GM18858 (cell line): Measurements from ENCODE around the gene ETV7.
"Not testable (repeated sequence)": the region's sequence is repeated elsewhere in the genome, so short reads cannot be mapped to it uniquely, and the experiment has no call there.

Source experiments
- ATAC-seq: cut with Tn5 transposase; IDR thresholded peaks from one replicate; pipeline ENCODE4 v1.9.1; 2021; ENCODE audit not compliant: unreplicated experiment

The ETV7 gene

GRCh38 chr6:36343109-36343680 is 44.3 kb downstream of the ETV7 start:
- ATAC-seq: no peak

DNA sequence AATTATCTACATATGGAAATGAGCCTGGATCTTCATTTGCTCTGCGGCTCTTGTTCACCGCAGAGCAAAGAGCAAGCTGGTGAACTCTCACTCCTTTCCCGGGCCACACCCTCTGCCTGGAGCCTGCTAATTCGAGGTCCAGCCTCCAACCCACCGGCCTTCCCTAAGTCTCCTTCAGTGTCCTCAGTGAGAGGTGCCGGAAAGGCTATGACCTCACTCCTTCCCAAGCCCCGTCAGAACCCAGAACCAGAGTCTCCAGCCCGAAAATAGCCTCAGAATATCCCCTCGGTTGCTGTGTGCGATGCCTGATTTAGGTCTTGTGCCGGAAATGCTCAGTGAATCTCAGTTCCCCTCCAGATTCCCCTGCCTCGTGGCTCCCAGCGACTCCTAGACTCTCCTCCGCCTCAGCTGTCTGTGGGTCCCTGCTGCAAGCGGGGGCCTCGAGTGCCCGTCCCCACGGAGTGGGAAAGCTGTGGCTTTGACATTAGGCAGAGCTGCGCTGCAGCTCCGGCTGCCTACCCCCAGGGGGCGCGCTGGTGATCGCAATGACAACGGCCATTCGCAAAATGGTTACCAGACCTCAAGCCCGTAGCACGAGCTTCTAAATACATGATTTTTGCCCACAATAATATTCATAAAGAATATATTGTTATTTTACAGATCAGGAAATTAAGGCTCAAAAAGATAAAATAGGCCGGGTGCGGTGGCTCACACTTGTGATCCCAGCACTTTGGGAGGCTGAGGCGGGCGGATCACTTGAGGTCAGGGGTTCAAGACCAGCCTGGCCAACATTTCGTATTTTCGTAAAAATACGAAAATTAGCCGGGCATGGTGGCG is 46.6 kb downstream of the ETV7 start:
- ATAC-seq: no peak

GRCh38 chr6:36340306-36340617 is 47.2 kb downstream of the ETV7 start:
- ATAC-seq: no peak

DNA sequence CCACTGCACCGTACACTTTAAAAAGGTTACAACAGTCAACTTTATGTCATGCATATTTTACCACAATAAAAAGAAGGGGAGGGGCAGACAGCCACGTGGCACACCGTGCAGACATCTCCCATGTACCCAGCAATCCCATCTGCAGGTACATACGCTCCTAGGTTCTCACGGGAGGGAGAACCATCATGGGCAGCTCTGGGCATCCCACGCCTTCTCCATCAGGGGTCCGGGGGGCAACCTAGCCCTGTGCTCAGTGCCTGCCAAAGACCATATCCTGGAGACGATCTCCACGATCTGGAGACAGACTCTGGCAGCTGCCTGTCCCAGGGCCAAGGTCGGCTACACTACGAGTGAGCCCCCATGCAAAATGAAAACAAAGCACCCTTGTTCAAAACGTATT is 48.3 kb downstream of the ETV7 start:
- no peak for ATAC-seq

GRCh38 chr6:36338223-36338622 is 49.2 kb downstream of the ETV7 start:
- ATAC-seq: not testable (repeated sequence)

GRCh38 chr6:36337814-36338213 is 49.7 kb downstream of the ETV7 start:
- no peak for ATAC-seq

GRCh38 chr6:36336779-36337241 is 50.7 kb downstream of the ETV7 start, which contains the start of gene BNIP5:
Gene BNIP5 (minus strand): TSS chr6:36336888. CDS start chr6:36330690, 6,198 bp downstream.
- no peak for ATAC-seq

DNA sequence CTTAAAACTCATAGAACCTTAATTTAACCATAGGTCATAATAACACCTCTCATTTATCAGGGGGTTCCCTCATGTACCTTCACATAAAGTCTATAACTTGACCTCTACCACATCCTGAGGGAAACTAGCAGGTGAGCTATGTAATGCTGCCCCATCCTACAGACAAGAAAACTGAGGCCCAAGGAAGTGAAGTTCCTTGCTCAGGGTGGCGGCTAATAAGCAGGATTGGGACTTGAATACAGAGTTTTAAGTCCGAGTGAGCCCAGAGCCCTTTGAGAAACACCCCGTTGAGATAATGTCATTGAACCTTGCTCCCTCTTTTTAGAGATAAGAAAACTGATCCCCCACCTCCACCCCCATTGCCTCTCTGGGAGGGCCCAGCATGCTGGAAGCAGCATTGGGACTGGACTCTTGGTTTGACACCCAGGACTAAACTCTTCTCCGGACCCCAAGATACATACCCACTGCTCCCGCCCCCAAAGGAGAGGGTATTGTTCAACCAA is 51.2 kb downstream of the ETV7 start:
- no peak for ATAC-seq

DNA sequence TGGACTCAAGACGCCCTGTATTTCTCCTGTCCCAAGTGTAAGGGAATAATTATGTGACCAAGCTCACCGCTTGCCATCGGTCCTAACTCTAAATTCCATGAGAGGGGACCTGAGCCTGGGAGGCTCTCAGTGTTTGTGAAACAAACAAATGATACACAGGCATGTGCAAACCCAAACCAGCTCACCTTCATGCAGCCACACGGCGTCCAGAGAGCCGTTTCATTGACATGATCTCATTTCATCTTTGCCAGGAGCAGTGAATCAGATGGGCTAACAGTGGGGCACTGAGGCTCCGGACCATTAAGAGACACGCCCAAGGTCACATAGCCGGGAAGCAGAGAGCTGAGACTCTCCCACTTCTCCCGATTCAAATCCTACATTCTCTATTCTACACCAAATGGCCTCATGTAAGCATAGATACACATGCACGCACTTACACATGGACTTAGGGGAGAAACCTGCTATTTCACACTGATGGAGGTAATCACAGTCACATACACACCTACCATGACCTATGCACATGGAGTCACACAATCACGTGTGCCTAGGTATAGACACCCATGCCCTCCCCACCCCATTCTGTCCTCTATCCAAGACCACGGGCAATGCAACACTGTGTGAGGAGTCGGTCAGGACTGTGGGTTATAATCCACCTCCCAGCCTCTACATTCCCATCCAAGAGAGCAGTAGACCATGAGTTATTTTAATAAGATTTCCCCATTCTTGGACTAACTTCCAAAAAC is 51.8 kb downstream of the ETV7 start:
- no peak for ATAC-seq

DNA sequence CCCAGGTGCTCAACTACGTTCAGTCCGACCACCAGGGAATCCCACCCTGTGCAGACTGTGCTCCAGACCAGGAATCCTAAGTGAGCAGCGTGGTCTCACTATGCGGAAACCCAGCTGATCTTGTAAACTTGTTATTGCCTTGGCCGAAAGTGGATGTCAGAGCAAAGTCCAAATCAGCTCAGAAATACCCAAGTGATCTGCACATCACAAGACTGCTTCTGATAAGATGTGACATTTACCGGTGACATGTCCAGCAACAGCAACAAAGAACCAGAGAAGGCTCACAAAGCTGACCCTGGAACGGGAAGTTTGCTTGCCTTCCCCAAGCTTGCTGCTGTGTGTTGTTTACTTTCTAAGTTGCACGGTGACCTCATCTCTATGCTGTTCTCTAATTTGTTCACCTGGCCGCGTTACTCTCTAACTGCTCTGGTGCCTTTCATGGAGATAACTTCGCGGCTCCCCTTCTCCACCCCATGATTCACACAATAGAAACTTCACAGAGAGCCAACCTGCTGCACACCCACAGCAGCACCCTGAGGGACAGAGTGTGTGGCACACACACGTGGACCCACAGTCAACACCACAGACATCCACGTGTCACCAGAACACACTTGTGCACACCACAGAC is 52.5 kb downstream of the ETV7 start:
- no peak for ATAC-seq

- ATAC-seq: no peak
Measured at GRCh38 chr6:36333931-36334725, 53.3 kb downstream of the ETV7 start.

DNA sequence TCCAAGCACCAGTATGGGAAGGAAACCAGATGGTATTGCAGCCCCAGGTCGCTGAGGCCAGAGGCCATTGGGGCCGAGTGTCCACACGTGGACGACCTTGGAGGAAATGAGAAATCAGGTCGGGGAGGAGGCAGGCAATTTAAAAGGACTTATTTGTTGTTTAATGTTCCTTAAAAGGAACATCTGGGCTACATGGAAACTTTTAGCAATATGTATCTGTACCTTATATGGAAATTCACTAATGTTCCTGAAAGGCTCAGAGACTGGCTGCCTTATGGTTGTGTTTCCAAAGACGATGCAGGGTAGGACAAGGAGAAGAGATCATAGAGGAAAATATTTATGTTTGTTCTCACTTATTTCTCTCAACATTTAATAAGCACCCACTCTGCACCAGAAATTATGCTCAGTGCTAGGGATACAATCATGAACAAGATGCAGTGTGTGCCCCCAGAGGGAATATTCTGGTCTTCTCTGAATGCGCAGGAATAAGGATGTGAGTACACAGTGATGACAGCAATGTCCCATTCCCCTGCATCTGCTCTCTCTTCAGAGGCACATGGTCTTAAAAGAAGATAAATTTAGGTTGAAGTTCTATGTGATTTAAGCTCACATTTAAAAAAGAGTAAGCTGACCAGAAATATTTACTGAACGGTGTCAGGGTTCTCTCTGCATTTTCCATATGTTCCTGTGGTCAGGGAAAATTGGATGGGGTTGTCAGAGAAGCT is 54.1 kb downstream of the ETV7 start:
- ATAC-seq: no peak

DNA sequence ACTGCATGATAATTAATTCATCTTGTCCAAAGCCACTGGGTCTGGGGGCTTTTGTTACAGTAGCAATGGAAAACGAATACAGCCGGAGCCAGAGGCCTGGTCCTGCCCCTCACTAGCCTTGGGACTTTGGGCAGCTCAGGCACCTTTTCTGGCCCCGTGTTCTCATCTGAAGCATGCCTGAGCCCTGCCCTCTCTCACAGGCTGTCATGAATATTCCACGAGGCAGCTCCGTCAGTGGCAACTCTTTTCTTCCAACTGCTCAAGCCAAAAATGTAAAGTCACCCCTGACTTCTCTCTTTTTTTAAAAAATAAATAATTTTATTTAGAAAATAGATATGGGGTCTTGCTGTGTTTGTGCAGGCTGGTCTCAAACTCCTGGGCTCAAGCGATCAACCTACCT is 56.1 kb downstream of the ETV7 start:
- ATAC-seq: no peak

GRCh38 chr6:36330366-36330765 is 57.1 kb downstream of the ETV7 start:
- ATAC-seq: no peak

- no peak for ATAC-seq
Measured at GRCh38 chr6:36329798-36330291, 57.6 kb downstream of the ETV7 start.

DNA sequence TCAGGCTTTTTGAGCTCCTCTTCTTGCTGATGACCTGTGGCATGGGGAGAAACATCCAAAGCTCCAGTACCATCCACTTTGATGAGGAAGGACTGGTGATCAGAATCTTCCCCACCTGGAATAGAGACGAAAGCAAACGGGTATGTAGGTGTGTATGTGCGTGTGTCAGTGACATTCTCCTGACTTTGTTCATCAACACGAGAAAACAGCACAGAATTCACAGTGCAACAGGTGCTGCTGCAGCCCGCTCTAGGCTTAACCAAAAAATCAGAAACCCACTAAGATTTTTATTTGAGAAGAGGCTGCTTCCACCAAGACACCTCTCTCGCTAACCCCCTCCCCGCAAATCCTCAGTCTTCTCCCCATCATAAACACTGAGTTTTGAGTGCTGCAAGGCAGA is 58.9 kb downstream of the ETV7 start:
- no peak for ATAC-seq

DNA sequence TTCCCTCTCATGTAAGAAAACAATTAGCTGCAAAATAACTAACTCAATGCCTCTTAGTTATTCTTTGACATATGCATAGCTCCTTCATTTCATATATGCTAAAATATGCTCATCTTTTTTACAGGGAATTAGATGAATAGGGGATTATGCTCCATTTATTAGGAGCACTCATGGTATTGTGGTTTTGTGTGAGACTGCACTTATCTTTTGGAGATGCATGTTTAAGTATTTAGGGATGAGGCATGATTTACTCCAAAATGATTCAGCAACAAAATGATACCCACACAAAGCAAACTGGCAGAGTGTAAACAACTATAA is 59.6 kb downstream of the ETV7 start:
- ATAC-seq: no peak

DNA sequence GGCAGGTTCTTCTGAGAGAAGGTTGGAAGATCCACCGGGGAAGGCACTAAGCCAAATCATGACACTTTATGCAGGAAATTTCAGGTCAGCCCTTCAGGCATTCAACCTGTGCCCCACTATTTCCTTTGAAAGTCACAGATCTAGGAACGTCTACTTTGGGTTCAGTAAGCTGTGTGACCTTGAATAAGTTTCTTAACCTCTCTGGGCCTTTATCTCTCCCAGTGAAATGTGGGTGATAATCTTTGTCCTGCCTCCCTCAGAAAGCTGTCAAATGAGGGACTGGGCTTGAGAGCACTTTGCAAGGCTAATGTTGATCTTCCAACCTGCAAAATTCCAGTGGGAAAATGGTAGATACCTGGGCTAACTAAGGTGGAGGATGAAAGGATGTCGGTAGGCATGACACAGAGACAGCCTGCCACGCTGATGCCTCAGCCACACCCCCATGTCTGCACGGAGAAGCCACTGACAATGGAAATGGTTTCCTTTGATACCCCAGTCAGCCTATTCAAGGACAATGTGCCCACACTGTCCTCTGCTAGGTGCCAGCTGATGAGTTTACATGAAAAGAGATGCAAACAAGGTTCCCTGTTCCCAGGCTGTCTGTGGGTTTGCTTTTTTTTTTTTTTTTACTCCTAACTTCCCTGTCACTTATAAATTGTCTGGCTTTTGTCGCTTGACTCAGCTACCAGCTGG is 60.1 kb downstream of the ETV7 start:
- ATAC-seq: no peak

DNA sequence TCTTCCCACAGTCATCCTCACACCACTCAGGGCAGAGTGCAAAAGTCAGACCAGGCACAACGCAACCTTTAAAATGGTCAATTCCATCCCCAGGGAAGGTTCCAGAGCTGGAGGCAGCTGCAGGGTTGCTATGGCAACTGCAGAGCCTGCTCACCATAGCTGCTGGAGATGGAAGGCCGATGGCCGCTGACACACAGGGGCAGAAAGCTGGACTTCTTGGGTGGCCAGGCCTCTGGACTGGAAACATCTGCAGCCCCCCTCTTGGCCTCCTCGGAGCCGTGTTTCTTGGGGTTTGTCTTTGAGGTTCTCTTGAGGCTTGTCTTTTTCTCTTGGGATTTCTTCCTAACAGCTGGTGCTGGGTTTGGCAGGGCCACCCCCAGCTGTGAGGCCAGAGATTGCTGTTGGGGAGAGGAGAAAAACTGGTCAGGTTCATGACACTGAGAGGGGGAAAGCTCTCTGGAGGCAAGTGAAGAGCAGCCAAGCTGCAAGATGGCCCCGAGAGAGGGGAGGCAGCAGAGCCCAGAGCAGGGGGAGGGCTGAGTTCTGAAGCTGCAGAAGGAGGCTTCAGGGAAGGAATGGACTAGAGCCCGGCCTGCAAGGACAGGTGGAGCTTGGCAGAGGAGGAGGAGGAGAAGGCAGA is 61.0 kb downstream of the ETV7 start:
- no peak for ATAC-seq
